GM23338 (cell line): ENCODE data around the gene RESP18. TPM values are rescaled to one million over a fixed set of nuclear protein-coding genes. Genes with fewer than 3 reads are reported as not detected.

ENCODE experiments used
- ATAC-seq: fragments of 200-7000 bp; cut with Tn5 transposase; 3 replicates; pipeline ENCODE4 v1.9.1; 2020
- DNase-seq: peaks from one replicate; pipeline ENCODE4 v3.0.0-alpha.2; 2015; ENCODE audit warnings: low spot score
- H2AFZ ChIP-seq: fragments of 200-600 bp; sonication (generic); 2 replicates; pipeline ENCODE4 v1.8.0; 2016; ENCODE audit warnings: antibody characterized with exemption, mild to moderate bottlenecking, moderate library complexity
- H3F3A ChIP-seq: fragments of 200-600 bp; sonication (generic); replicated peaks from 2 replicates; pipeline ENCODE4 v1.8.0; 2017; ENCODE audit warnings: antibody characterized with exemption, mixed run types, low read depth
- H3K27ac ChIP-seq: fragments of 200-600 bp; sonication (generic); 2 replicates; pipeline ENCODE4 v1.6.1; 2016; ENCODE audit warnings: low read depth
- H3K27me3 ChIP-seq: fragments of 200-600 bp; sonication (generic); 2 replicates; pipeline ENCODE4 v1.8.0; 2016; ENCODE audit warnings: mild to moderate bottlenecking, mixed run types, moderate library complexity; ENCODE audit not compliant: insufficient read depth
- H3K36me3 ChIP-seq: fragments of 200-600 bp; sonication (generic); 2 replicates; pipeline ENCODE4 v1.8.0; 2016; ENCODE audit warnings: mild to moderate bottlenecking; ENCODE audit not compliant: insufficient read depth
- H3K4me1 ChIP-seq: fragments of 200-600 bp; sonication (generic); 2 replicates; pipeline ENCODE4 v1.8.0; 2016; ENCODE audit warnings: mild to moderate bottlenecking, moderate library complexity; ENCODE audit not compliant: insufficient read depth
- H3K4me2 ChIP-seq: fragments of 200-600 bp; sonication (generic); 2 replicates; pipeline ENCODE4 v1.7.1; 2017; ENCODE audit warnings: mixed run types
- H3K4me3 ChIP-seq: fragments of 200-600 bp; sonication (generic); 2 replicates; pipeline ENCODE4 v1.6.1; 2016; ENCODE audit warnings: mixed run types
- H3K79me2 ChIP-seq: fragments of 200-600 bp; sonication (generic); replicated peaks from 2 replicates; pipeline ENCODE4 v1.8.0; 2017; ENCODE audit warnings: mild to moderate bottlenecking; ENCODE audit not compliant: insufficient read depth
- H3K9me2 ChIP-seq: fragments of 200-600 bp; sonication (generic); 2 replicates; pipeline ENCODE4 v1.8.0; 2017; ENCODE audit not compliant: insufficient read depth
- H4K20me1 ChIP-seq: fragments of 200-600 bp; sonication (generic); replicated peaks from 2 replicates; pipeline ENCODE4 v1.8.0; 2017; ENCODE audit warnings: mild to moderate bottlenecking; ENCODE audit not compliant: insufficient read depth
- H3K27ac Mint-ChIP-seq: 2 replicates; pipeline ENCODE4 v1.8.0; 2020; ENCODE audit warnings: inconsistent platforms, mild to moderate bottlenecking, moderate library complexity, mixed read lengths
- H3K27me3 Mint-ChIP-seq: 3 replicates; pipeline ENCODE4 v1.8.0; 2022; ENCODE audit warnings: low read depth, mild to moderate bottlenecking, moderate library complexity, mixed read lengths, inconsistent platforms; ENCODE audit not compliant: insufficient read depth, poor library complexity
- H3K36me3 Mint-ChIP-seq: 3 replicates; pipeline ENCODE4 v1.8.0; 2021; ENCODE audit warnings: low read depth, mild to moderate bottlenecking, inconsistent platforms, moderate library complexity, mixed read lengths
- H3K4me1 Mint-ChIP-seq: 3 replicates; pipeline ENCODE4 v1.8.0; 2020; ENCODE audit warnings: mild to moderate bottlenecking, inconsistent platforms, mixed read lengths
- H3K4me3 Mint-ChIP-seq: 3 replicates; pipeline ENCODE4 v1.8.0; 2021; ENCODE audit warnings: moderate library complexity, mild to moderate bottlenecking, inconsistent platforms, mixed read lengths
- H3K9me3 Mint-ChIP-seq: 3 replicates; pipeline ENCODE4 v1.8.0; 2020; ENCODE audit warnings: moderate library complexity, mild to moderate bottlenecking, inconsistent platforms, mixed read lengths
- CREB1 ChIP-seq: fragments of 250-450 bp; sonication (Bioruptor Pico); IDR thresholded peaks from 2 replicates; pipeline ENCODE4 v1.5.0; 2020; ENCODE audit warnings: low read depth, mild to moderate bottlenecking, moderate library complexity
- EZH2 ChIP-seq: fragments of 200-600 bp; sonication (generic); IDR thresholded peaks from one replicate; pipeline ENCODE4 v1.8.0; 2017; ENCODE audit warnings: antibody characterized with exemption, mild to moderate bottlenecking, low read depth; ENCODE audit not compliant: unreplicated experiment
- EZH2phosphoT487 ChIP-seq: fragments of 200-600 bp; sonication (generic); IDR thresholded peaks from one replicate; pipeline ENCODE4 v1.8.1; 2018; ENCODE audit warnings: antibody characterized with exemption; ENCODE audit not compliant: unreplicated experiment
- POLR2AphosphoS5 ChIP-seq: IDR thresholded peaks from 2 replicates; pipeline ENCODE4 v1.6.1; 2016; ENCODE audit warnings: antibody characterized with exemption, low read depth
- STAT1 ChIP-seq: IDR thresholded peaks from one replicate; pipeline ENCODE4 v1.6.1; 2016; ENCODE audit warnings: antibody characterized with exemption; ENCODE audit not compliant: unreplicated experiment
- ZNF114 ChIP-seq: fragments of 250-450 bp; sonication (Bioruptor Pico); IDR thresholded peaks from 2 replicates; pipeline ENCODE4 v1.5.0; 2020; ENCODE audit warnings: mild to moderate bottlenecking, moderate library complexity
- polyA plus RNA-seq: library from polyadenylated mRNA; unstranded; fragments of >200 nt; fragmentation: Nextera tagmentation; extraction: Ambion mirVana; gene quantifications from 2 replicates; pipeline ENCODE4 v1.2.1, GENCODE V29; 2016
- total RNA-seq: library from RNA; depleted of rRNA; stranded (reverse); fragments of >200 nt; shearing (Covaris generic); gene quantifications from 2 replicates; pipeline ENCODE4 v1.2.3, GENCODE V29; 2014
- TF ChIP-seq, protein P1 (sequence below): IDR thresholded peaks from 2 replicates; pipeline ENCODE4 v1.6.1; 2016; ENCODE audit warnings: antibody characterized with exemption
- TF ChIP-seq, protein P2 (sequence below): IDR thresholded peaks from one replicate; pipeline ENCODE4 v1.6.1; 2018; ENCODE audit warnings: antibody characterized with exemption; ENCODE audit not compliant: unreplicated experiment
- TF ChIP-seq, protein P3 (sequence below): fragments of 250-450 bp; sonication (Bioruptor Pico); IDR thresholded peaks from 2 replicates; pipeline ENCODE4 v1.5.0; 2020; ENCODE audit warnings: mild to moderate bottlenecking, moderate library complexity

Gene RESP18
- total and polyA plus RNA-seq, 2 experiments from 2014 or later = not detected

DNA sequence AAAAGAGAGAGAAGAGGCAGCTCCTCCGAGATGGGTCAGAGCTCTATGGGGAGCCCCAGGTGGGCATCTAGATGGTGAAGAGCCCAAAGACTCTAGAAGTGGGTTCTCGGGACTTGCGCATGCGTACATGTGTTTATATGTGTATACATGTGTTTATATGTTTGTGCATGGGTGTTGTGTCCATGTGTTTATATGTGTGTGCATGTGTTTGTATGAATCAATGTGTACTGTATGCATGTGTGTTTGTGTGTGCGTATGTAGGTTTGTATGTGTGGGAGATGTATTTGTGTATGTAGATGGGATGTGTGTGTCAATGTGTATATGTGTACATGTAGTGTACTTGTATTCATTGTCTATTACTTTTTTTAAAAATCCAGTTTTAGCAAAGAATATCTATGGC is 29.5 kb upstream of the RESP18 start:
- Histone ChIP-seq H3K27ac (no peak overlapping the region), H3K36me3 (no peaks in the 10 kb centered on the region), H3K79me2 (no peaks in the 10 kb centered on the region), H3K4me1 (no peaks in the 10 kb centered on the region), H2AFZ (no peak overlapping the region), H3K9me2 (no peaks in the 10 kb centered on the region), H4K20me1 (no peaks in the 10 kb centered on the region), H3K4me3 (no peak overlapping the region), H3K27me3 (peaks cover 42% of the 10 kb centered on the region), H3F3A (no peaks in the 10 kb centered on the region), H3K4me2 (no peak overlapping the region)
- peaks cover 43% of the 10 kb centered on the region for H3K27me3 Mint-ChIP-seq
- TF ChIP-seq, protein P1, sequence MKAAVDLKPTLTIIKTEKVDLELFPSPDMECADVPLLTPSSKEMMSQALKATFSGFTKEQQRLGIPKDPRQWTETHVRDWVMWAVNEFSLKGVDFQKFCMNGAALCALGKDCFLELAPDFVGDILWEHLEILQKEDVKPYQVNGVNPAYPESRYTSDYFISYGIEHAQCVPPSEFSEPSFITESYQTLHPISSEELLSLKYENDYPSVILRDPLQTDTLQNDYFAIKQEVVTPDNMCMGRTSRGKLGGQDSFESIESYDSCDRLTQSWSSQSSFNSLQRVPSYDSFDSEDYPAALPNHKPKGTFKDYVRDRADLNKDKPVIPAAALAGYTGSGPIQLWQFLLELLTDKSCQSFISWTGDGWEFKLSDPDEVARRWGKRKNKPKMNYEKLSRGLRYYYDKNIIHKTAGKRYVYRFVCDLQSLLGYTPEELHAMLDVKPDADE = no peak
- no peak for TF ChIP-seq POLR2AphosphoS5
- no peak for TF ChIP-seq ZNF114 (CRISPR knock-in tag)
- TF ChIP-seq EZH2phosphoT487 = no peak
- no peak for TF ChIP-seq STAT1
- TF ChIP-seq CREB1 (CRISPR knock-in tag) = no peak
- ATAC-seq (no peak), DNase-seq (no peak)
- peaks cover 5% of the 10 kb centered on the region for H3K4me1 Mint-ChIP-seq
- H3K36me3 Mint-ChIP-seq = no peaks in the 10 kb centered on the region
- H3K9me3 Mint-ChIP-seq = no peaks in the 10 kb centered on the region
- H3K4me3 Mint-ChIP-seq = no peak overlapping the region
- H3K27ac Mint-ChIP-seq = no peak overlapping the region

DNA sequence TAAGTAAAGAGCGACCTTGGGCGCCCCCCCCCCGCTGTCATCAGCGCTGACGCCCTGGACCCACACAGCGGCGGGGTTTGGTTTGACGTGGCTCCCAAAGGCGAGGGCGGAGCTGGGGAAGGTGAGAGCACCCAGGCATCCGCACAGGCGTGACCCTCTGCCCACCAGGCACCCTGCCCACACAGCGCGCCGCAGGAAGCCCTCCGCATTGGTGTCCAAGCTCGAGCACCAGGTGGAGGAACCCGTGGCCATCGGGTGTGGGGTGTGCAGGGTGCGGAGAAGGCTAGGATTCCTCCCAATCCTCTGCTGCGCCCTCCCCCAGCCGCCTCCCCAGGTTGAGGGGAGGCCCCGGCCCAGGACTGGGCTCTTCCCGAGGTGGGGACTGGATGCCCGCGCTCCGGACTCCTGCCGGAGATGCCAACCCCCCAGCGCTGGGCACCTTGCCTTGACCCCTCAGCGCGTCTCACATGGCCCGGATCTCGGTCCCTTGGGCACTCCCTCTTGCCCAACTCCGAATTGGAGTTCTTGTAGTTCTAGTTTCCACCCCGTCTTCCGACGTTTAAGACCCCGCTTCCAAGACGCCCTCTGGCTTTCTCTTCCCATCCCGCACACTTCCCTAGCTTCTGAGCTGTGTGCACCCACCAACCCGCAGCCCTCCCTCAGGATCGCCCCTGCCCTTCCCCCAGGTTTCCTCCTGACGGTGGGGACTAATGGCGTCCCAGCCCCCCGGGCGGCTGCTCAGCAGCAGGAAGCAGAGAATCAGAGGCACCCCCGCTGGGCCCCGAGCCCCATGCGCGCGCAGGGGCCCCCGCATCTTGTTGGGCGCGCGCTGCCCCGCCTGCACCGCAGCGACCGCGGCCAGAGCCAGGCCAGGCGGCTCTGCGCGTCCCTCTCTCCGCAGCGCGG is 25.9 kb upstream of the RESP18 start:
- peak; percentile 62 for DNase-seq
- H2AFZ ChIP-seq = peak overlapping the region; percentile 97
- H4K20me1 ChIP-seq = no peaks in the 10 kb centered on the region
- Mint-ChIP-seq H3K27ac (no peak overlapping the region), H3K4me1 (peaks cover 5% of the 10 kb centered on the region), H3K9me3 (no peaks in the 10 kb centered on the region), H3K36me3 (no peaks in the 10 kb centered on the region), H3K27me3 (peaks cover 65% of the 10 kb centered on the region), H3K4me3 (peak overlapping the region; percentile 79)
- no peaks in the 10 kb centered on the region for H3K9me2 ChIP-seq
- no peaks in the 10 kb centered on the region for H3F3A ChIP-seq
- ATAC-seq = peak; percentile 82
- TF ChIP-seq, protein P2, sequence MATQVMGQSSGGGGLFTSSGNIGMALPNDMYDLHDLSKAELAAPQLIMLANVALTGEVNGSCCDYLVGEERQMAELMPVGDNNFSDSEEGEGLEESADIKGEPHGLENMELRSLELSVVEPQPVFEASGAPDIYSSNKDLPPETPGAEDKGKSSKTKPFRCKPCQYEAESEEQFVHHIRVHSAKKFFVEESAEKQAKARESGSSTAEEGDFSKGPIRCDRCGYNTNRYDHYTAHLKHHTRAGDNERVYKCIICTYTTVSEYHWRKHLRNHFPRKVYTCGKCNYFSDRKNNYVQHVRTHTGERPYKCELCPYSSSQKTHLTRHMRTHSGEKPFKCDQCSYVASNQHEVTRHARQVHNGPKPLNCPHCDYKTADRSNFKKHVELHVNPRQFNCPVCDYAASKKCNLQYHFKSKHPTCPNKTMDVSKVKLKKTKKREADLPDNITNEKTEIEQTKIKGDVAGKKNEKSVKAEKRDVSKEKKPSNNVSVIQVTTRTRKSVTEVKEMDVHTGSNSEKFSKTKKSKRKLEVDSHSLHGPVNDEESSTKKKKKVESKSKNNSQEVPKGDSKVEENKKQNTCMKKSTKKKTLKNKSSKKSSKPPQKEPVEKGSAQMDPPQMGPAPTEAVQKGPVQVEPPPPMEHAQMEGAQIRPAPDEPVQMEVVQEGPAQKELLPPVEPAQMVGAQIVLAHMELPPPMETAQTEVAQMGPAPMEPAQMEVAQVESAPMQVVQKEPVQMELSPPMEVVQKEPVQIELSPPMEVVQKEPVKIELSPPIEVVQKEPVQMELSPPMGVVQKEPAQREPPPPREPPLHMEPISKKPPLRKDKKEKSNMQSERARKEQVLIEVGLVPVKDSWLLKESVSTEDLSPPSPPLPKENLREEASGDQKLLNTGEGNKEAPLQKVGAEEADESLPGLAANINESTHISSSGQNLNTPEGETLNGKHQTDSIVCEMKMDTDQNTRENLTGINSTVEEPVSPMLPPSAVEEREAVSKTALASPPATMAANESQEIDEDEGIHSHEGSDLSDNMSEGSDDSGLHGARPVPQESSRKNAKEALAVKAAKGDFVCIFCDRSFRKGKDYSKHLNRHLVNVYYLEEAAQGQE = no peak
- peak; percentile 27 for TF ChIP-seq EZH2phosphoT487
- no peak for TF ChIP-seq STAT1
- no peak for TF ChIP-seq POLR2AphosphoS5
- peak; percentile 59 for TF ChIP-seq EZH2
- TF ChIP-seq, protein P3, sequence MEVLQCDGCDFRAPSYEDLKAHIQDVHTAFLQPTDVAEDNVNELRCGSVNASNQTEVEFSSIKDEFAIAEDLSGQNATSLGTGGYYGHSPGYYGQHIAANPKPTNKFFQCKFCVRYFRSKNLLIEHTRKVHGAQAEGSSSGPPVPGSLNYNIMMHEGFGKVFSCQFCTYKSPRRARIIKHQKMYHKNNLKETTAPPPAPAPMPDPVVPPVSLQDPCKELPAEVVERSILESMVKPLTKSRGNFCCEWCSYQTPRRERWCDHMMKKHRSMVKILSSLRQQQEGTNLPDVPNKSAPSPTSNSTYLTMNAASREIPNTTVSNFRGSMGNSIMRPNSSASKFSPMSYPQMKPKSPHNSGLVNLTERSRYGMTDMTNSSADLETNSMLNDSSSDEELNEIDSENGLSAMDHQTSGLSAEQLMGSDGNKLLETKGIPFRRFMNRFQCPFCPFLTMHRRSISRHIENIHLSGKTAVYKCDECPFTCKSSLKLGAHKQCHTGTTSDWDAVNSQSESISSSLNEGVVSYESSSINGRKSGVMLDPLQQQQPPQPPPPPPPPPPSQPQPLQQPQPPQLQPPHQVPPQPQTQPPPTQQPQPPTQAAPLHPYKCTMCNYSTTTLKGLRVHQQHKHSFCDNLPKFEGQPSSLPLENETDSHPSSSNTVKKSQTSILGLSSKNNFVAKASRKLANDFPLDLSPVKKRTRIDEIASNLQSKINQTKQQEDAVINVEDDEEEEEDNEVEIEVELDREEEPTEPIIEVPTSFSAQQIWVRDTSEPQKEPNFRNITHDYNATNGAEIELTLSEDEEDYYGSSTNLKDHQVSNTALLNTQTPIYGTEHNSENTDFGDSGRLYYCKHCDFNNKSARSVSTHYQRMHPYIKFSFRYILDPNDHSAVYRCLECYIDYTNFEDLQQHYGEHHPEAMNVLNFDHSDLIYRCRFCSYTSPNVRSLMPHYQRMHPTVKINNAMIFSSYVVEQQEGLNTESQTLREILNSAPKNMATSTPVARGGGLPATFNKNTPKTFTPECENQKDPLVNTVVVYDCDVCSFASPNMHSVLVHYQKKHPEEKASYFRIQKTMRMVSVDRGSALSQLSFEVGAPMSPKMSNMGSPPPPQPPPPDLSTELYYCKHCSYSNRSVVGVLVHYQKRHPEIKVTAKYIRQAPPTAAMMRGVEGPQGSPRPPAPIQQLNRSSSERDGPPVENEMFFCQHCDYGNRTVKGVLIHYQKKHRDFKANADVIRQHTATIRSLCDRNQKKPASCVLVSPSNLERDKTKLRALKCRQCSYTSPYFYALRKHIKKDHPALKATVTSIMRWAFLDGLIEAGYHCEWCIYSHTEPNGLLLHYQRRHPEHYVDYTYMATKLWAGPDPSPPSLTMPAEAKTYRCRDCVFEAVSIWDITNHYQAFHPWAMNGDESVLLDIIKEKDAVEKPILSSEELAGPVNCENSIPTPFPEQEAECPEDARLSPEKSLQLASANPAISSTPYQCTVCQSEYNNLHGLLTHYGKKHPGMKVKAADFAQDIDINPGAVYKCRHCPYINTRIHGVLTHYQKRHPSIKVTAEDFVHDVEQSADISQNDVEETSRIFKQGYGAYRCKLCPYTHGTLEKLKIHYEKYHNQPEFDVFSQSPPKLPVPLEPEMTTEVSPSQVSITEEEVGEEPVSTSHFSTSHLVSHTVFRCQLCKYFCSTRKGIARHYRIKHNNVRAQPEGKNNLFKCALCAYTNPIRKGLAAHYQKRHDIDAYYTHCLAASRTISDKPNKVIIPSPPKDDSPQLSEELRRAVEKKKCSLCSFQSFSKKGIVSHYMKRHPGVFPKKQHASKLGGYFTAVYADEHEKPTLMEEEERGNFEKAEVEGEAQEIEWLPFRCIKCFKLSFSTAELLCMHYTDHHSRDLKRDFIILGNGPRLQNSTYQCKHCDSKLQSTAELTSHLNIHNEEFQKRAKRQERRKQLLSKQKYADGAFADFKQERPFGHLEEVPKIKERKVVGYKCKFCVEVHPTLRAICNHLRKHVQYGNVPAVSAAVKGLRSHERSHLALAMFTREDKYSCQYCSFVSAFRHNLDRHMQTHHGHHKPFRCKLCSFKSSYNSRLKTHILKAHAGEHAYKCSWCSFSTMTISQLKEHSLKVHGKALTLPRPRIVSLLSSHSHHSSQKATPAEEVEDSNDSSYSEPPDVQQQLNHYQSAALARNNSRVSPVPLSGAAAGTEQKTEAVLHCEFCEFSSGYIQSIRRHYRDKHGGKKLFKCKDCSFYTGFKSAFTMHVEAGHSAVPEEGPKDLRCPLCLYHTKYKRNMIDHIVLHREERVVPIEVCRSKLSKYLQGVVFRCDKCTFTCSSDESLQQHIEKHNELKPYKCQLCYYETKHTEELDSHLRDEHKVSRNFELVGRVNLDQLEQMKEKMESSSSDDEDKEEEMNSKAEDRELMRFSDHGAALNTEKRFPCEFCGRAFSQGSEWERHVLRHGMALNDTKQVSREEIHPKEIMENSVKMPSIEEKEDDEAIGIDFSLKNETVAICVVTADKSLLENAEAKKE (CRISPR knock-in tag) = no peak
- H3K36me3 ChIP-seq = no peaks in the 10 kb centered on the region
- peaks cover 64% of the 10 kb centered on the region for H3K27me3 ChIP-seq
- H3K4me2 ChIP-seq = peak overlapping the region; percentile 92
- H3K27ac ChIP-seq = no peak overlapping the region
- no peaks in the 10 kb centered on the region for H3K4me1 ChIP-seq
- H3K4me3 ChIP-seq = peak overlapping the region; percentile 75
- H3K79me2 ChIP-seq = no peaks in the 10 kb centered on the region
